WTC11 (cell line): Measurements from ENCODE around the gene MCRIP2.

Experiments used
- ELF4 ChIP-seq: sonication (generic); formaldehyde crosslinking; IDR thresholded peaks from 2 replicates; pipeline ENCODE4 v1.8.1; 2022; ENCODE audit warnings: low read depth, mild to moderate bottlenecking, moderate library complexity, missing genetic modification reagents
- NFYB ChIP-seq: sonication (generic); formaldehyde crosslinking; conservative IDR thresholded peaks from 2 replicates; pipeline ENCODE4 v1.8.0; 2022; ENCODE audit warnings: low read depth, missing genetic modification reagents
- PREB ChIP-seq: sonication (generic); formaldehyde crosslinking; IDR thresholded peaks from 2 replicates; pipeline ENCODE4 v1.8.1; 2022; ENCODE audit warnings: mild to moderate bottlenecking, missing genetic modification reagents, moderate library complexity, borderline replicate concordance
- RELA ChIP-seq: sonication (generic); formaldehyde crosslinking; IDR thresholded peaks from 2 replicates; pipeline ENCODE4 v1.8.1; 2022; ENCODE audit warnings: missing genetic modification reagents, mild to moderate bottlenecking, borderline replicate concordance
- SOX15 ChIP-seq: fragments of 250-450 bp; sonication (Bioruptor Pico); IDR thresholded peaks from 2 replicates; pipeline ENCODE4 v1.9.0; 2021; ENCODE audit warnings: mild to moderate bottlenecking
- USF2 ChIP-seq: sonication (generic); formaldehyde crosslinking; IDR thresholded peaks from 2 replicates; pipeline ENCODE4 v1.8.1; 2023; ENCODE audit warnings: mild to moderate bottlenecking, missing genetic modification reagents, moderate library complexity
- TF ChIP-seq, protein P1 (sequence below): fragments of 250-450 bp; sonication (Bioruptor Pico); IDR thresholded peaks from 2 replicates; pipeline ENCODE4 v1.9.0; 2021; ENCODE audit warnings: mild to moderate bottlenecking, borderline replicate concordance

DNA sequence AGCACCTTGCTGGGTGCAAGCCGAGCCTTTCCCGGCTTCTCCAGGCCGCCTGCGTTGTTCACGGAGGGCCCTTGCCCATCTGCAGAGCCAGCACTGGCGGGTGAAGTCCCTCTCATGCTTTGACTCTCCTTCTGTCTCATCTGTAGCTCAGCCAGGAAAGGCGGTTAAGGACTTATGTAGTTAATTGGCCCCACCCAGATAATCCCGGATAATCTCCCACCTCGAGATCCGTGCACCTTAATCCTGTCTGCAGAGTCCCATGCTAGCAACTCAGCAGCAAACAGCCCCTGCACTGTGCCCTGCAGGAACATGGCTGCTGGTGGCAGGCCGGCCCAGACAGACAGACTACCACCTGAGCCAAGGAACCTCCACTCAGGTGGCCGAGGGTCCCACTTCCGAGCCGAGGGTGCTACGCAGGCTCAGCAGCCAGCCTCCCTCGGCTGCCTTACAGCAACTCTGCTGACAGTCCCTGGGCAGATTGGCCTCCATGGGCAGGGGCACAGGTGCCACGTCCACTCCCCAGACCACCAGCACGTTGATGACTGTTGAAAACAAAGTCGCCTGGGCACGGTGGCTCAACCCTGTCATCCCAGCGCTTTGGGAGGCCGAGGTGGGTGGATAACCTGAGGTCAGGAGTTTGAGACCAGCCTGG lies 34.8 kb upstream of the MCRIP2 start:
- TF ChIP-seq PREB (no peak), USF2 (CRISPR knock-in tag) (no peak), NFYB (CRISPR knock-in tag) (no peak), ELF4 (CRISPR knock-in tag) (no peak), RELA (no peak), SOX15 (no peak)
- TF ChIP-seq, protein P1, sequence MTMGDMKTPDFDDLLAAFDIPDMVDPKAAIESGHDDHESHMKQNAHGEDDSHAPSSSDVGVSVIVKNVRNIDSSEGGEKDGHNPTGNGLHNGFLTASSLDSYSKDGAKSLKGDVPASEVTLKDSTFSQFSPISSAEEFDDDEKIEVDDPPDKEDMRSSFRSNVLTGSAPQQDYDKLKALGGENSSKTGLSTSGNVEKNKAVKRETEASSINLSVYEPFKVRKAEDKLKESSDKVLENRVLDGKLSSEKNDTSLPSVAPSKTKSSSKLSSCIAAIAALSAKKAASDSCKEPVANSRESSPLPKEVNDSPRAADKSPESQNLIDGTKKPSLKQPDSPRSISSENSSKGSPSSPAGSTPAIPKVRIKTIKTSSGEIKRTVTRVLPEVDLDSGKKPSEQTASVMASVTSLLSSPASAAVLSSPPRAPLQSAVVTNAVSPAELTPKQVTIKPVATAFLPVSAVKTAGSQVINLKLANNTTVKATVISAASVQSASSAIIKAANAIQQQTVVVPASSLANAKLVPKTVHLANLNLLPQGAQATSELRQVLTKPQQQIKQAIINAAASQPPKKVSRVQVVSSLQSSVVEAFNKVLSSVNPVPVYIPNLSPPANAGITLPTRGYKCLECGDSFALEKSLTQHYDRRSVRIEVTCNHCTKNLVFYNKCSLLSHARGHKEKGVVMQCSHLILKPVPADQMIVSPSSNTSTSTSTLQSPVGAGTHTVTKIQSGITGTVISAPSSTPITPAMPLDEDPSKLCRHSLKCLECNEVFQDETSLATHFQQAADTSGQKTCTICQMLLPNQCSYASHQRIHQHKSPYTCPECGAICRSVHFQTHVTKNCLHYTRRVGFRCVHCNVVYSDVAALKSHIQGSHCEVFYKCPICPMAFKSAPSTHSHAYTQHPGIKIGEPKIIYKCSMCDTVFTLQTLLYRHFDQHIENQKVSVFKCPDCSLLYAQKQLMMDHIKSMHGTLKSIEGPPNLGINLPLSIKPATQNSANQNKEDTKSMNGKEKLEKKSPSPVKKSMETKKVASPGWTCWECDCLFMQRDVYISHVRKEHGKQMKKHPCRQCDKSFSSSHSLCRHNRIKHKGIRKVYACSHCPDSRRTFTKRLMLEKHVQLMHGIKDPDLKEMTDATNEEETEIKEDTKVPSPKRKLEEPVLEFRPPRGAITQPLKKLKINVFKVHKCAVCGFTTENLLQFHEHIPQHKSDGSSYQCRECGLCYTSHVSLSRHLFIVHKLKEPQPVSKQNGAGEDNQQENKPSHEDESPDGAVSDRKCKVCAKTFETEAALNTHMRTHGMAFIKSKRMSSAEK: no peak
